SKM-1 treated with dmso at 0.1 percent for 144 hours (cell line): ENCODE measurements around the gene FLNB.
A peak's percentile ranks its signal among the peaks of the same experiment; 100 is the strongest.

ENCODE experiments used
- DNase-seq: peaks from one replicate; lab custom pipeline; 2025; ENCODE audit not compliant: unreplicated experiment; lab: John Stamatoyannopoulos, UW

Gene FLNB

GRCh38 chr3:58176827-58177489, 168.7 kb downstream of the FLNB start:
- DNase-seq = no peak

GRCh38 chr3:58177747-58178527, 169.7 kb downstream of the FLNB start:
- peak; percentile 81 for DNase-seq

GRCh38 chr3:58178528-58179234, 170.5 kb downstream of the FLNB start:
- DNase-seq = no peak

GRCh38 chr3:58179235-58180098, 171.2 kb downstream of the FLNB start:
- no peak for DNase-seq

GRCh38 chr3:58180099-58180880, 172.1 kb downstream of the FLNB start:
- DNase-seq = no peak

GRCh38 chr3:58180940-58181587, 172.8 kb downstream of the FLNB start:
- no peak for DNase-seq

- DNase-seq = no peak
These were observed 175.0 kb downstream of the FLNB start for GRCh38 chr3:58183221-58183620.

- DNase-seq = no peak
These were observed 175.7 kb downstream of the FLNB start for GRCh38 chr3:58183891-58184290.

- no peak for DNase-seq
These were observed 176.2 kb downstream of the FLNB start for GRCh38 chr3:58184309-58184981.

GRCh38 chr3:58184982-58185360, 176.7 kb downstream of the FLNB start:
- no peak for DNase-seq

- DNase-seq = no peak
These were observed 179.9 kb downstream of the FLNB start for GRCh38 chr3:58188173-58188564.

- peak; percentile 56 for DNase-seq
These were observed 180.8 kb downstream of the FLNB start for GRCh38 chr3:58188921-58189451.

- DNase-seq = no peak
These were observed 181.5 kb downstream of the FLNB start for GRCh38 chr3:58189691-58190090.

GRCh38 chr3:58190291-58190690, 182.1 kb downstream of the FLNB start:
- DNase-seq = no peak

- DNase-seq = no peak
These were observed 182.7 kb downstream of the FLNB start for GRCh38 chr3:58190882-58191281.

GRCh38 chr3:58191361-58191991, 183.3 kb downstream of the FLNB start:
- no peak for DNase-seq

- no peak for DNase-seq
These were observed 183.8 kb downstream of the FLNB start for GRCh38 chr3:58192069-58192468.

- DNase-seq = no peak
These were observed 185.6 kb downstream of the FLNB start for GRCh38 chr3:58193682-58194407.
